PC-3 (cell line): ENCODE measurements around the gene ISCA2. TPM values are rescaled to one million over a fixed set of nuclear protein-coding genes. Genes with fewer than 3 reads are reported as not detected.
"Not testable (repeated sequence)": the region's sequence is repeated elsewhere in the genome, so short reads cannot be mapped to it uniquely, and the experiment has no call there.

Experiments used
- ATAC-seq: fragments of 200-7000 bp; cut with Tn5 transposase; 2 replicates; pipeline ENCODE4 v1.9.1; 2020; ENCODE audit warnings: mild to moderate bottlenecking, moderate library complexity
- BruUV-seq: library from RNA; stranded (reverse); fragments of 400-500 nt; replicated peaks from 2 replicates; lab custom pipeline; 2021; lab: Mats Ljungman, UMichigan
- CTCF ChIA-PET: fragments of 300-600 bp; sonication (Branson Sonifier 250); formaldehyde crosslinking; loops from one replicate; lab custom pipeline; 2022; ENCODE audit warnings: antibody characterized with exemption; lab: Charles Lee
- POLR2A ChIA-PET: fragments of 300-600 bp; sonication (Branson Sonifier 250); formaldehyde crosslinking; loops from one replicate; lab custom pipeline; 2022; ENCODE audit warnings: antibody characterized with exemption; ENCODE audit not compliant: unreplicated experiment; lab: Charles Lee
- DNase-seq: peaks from one replicate; pipeline ENCODE4 v3.0.0-alpha.2; 2015
- H2AFZ ChIP-seq: fragments of 300-600 bp; sonication (generic); 2 replicates; pipeline ENCODE4 v1.6.0; 2016; ENCODE audit warnings: antibody characterized with exemption, low read length
- H3F3A ChIP-seq: fragments of 300-600 bp; sonication (generic); one replicate; pipeline ENCODE4 v1.6.0; 2017; ENCODE audit warnings: antibody characterized with exemption, low read length, control low read depth, mild to moderate bottlenecking; ENCODE audit not compliant: unreplicated experiment
- H3K27ac ChIP-seq: fragments of 300-600 bp; sonication (generic); 2 replicates; pipeline ENCODE4 v1.5.1; 2016; ENCODE audit warnings: mild to moderate bottlenecking, low read length
- H3K27me3 ChIP-seq: fragments of 300-600 bp; sonication (generic); 2 replicates; pipeline ENCODE4 v1.6.1; 2016; ENCODE audit warnings: low read length, mixed read lengths
- H3K36me3 ChIP-seq: fragments of 300-600 bp; sonication (generic); 2 replicates; pipeline ENCODE4 v1.6.1; 2016; ENCODE audit warnings: low read depth, mixed run types, low read length, mixed read lengths
- H3K4me1 ChIP-seq: fragments of 300-600 bp; sonication (generic); 2 replicates; pipeline ENCODE4 v1.5.1; 2016; ENCODE audit warnings: low read length; ENCODE audit not compliant: insufficient read depth
- H3K4me2 ChIP-seq: fragments of 300-600 bp; sonication (generic); 2 replicates; pipeline ENCODE4 v1.6.0; 2016; ENCODE audit warnings: low read length
- H3K4me3 ChIP-seq: fragments of 300-600 bp; sonication (generic); 2 replicates; pipeline ENCODE4 v1.5.1; 2016; ENCODE audit warnings: mild to moderate bottlenecking, low read length, mixed read lengths
- H3K79me2 ChIP-seq: fragments of 300-600 bp; sonication (generic); 2 replicates; pipeline ENCODE4 v1.6.1; 2017; ENCODE audit warnings: low read length, mixed read lengths
- H3K9ac ChIP-seq: fragments of 300-600 bp; sonication (generic); 2 replicates; pipeline ENCODE4 v1.6.0; 2016; ENCODE audit warnings: mild to moderate bottlenecking, low read length
- H3K9me2 ChIP-seq: fragments of 300-600 bp; sonication (generic); replicated peaks from 2 replicates; pipeline ENCODE4 v1.6.1; 2016; ENCODE audit warnings: mixed run types, low read length, mixed read lengths
- H3K9me3 ChIP-seq: fragments of 300-600 bp; sonication (generic); 2 replicates; pipeline ENCODE4 v1.6.1; 2016; ENCODE audit warnings: low read length, mixed read lengths
- H4K20me1 ChIP-seq: fragments of 300-600 bp; sonication (generic); 2 replicates; pipeline ENCODE4 v1.6.1; 2016; ENCODE audit warnings: low read length, mixed read lengths
- EZH2 ChIP-seq: fragments of 300-600 bp; sonication (generic); IDR thresholded peaks from one replicate; pipeline ENCODE4 v1.6.1; 2017; ENCODE audit warnings: antibody characterized with exemption, mild to moderate bottlenecking, low read length; ENCODE audit not compliant: unreplicated experiment
- EZH2phosphoT487 ChIP-seq: fragments of 300-600 bp; sonication (generic); IDR thresholded peaks from 2 replicates; pipeline ENCODE4 v1.6.1; 2018; ENCODE audit warnings: mild to moderate bottlenecking, antibody characterized with exemption, low read length, borderline replicate concordance
- intact Hi-C: fragments of 100-400 bp; cut with micrococcal nuclease; formaldehyde crosslinking; loops from 2 replicates; pipeline ENCODE4 v1.9.0; 2023
- total RNA-seq: library from RNA; depleted of rRNA; stranded (reverse); fragments of >200 nt; gene quantifications from 2 replicates; pipeline ENCODE4 v1.2.3, GENCODE V29; 2014
- TF ChIP-seq, protein P1 (sequence below): fragments of 300-600 bp; sonication (generic); conservative IDR thresholded peaks from 2 replicates; pipeline ENCODE4 v1.5.1; 2017; ENCODE audit warnings: antibody characterized with exemption, low read depth, mild to moderate bottlenecking, low read length

Gene ISCA2
- total RNA-seq, 1 experiment from 2014 or later, result 30.1 TPM

DNA sequence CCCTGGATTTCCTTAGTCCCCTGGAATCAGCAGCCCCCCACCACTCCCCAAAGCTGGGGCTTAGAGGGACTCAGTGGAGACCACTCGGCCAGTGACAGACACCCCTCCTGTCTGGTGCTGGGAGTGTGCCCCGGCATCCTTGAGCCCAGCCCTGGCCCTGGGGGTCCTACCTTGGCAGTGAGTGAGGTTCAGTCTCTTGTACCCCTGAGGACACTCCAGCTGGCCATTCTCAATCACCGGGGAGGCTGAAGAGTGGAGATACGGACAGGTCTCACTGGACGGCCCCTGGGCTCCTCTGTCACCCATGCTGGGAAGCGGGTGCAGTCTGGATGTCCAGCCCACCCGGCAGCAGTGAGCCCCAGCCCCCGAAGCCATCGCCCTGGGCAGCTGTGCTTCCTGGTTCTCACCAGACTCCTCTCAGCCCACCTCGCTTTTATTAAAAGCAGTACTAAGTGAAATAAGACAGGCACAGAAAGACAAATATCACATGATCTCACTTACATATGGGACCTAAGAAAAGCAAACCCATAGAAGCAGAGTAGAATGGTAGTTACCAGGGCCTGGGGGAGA, 42.3 kb downstream of the ISCA2 start:
- intact Hi-C loops, result no loop called here
- no peaks in the 10 kb centered on the region for H3K9me2 ChIP-seq
- no peak overlapping the region for H3K4me3 ChIP-seq
- no peaks in the 10 kb centered on the region for H3K79me2 ChIP-seq
- no peaks in the 10 kb centered on the region for H3K36me3 ChIP-seq
- H3K9me3 ChIP-seq, result no peaks in the 10 kb centered on the region
- H4K20me1 ChIP-seq, result no peaks in the 10 kb centered on the region
- H3K4me1 ChIP-seq, result peaks cover 8% of the 10 kb centered on the region
- ChIA-PET POLR2A (no interaction called here), CTCF (no interaction called here)
- DNase-seq, result no peak
- H3K4me2 ChIP-seq, result no peak overlapping the region
- ATAC-seq, result no peak
- no peak overlapping the region for H3K27ac ChIP-seq
- H3K9ac ChIP-seq, result no peak overlapping the region
- TF ChIP-seq EZH2phosphoT487 (no peak), EZH2 (no peak)
- TF ChIP-seq, protein P1, sequence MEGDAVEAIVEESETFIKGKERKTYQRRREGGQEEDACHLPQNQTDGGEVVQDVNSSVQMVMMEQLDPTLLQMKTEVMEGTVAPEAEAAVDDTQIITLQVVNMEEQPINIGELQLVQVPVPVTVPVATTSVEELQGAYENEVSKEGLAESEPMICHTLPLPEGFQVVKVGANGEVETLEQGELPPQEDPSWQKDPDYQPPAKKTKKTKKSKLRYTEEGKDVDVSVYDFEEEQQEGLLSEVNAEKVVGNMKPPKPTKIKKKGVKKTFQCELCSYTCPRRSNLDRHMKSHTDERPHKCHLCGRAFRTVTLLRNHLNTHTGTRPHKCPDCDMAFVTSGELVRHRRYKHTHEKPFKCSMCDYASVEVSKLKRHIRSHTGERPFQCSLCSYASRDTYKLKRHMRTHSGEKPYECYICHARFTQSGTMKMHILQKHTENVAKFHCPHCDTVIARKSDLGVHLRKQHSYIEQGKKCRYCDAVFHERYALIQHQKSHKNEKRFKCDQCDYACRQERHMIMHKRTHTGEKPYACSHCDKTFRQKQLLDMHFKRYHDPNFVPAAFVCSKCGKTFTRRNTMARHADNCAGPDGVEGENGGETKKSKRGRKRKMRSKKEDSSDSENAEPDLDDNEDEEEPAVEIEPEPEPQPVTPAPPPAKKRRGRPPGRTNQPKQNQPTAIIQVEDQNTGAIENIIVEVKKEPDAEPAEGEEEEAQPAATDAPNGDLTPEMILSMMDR, result no peak
- H2AFZ ChIP-seq, result no peak overlapping the region
- H3K27me3 ChIP-seq, result no peaks in the 10 kb centered on the region
- BruUV-seq, result no TSS peak
- H3F3A ChIP-seq, result no peaks in the 10 kb centered on the region

DNA sequence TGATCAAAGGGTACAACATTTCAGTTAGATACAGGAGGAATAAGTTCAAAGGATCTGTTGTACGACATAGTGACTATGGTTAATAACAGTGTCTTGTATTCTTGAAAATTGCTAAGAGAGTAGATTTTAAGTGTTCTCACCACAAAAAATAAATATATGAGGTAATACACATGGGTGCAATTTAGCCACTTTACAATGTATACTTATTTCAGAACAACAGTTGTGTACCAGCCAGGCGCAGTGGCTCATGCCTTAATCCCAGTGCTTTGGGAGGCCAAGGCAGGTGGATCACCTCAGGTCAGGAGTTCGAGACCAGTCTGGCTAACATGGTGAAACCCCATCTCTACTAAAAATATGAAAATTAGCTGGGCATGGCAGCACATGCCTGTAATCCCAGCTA, 42.8 kb downstream of the ISCA2 start:
- H3K4me2 ChIP-seq, BruUV-seq, H3K36me3 ChIP-seq, H2AFZ ChIP-seq, H4K20me1 ChIP-seq, H3K79me2 ChIP-seq, H3F3A ChIP-seq, H3K27ac ChIP-seq, ATAC-seq, H3K9ac ChIP-seq, H3K4me3 ChIP-seq, intact Hi-C loops, DNase-seq, POLR2A ChIA-PET, H3K4me1 ChIP-seq, H3K9me3 ChIP-seq, CTCF ChIA-PET, H3K9me2 ChIP-seq, H3K27me3 ChIP-seq: not testable (repeated sequence)

DNA sequence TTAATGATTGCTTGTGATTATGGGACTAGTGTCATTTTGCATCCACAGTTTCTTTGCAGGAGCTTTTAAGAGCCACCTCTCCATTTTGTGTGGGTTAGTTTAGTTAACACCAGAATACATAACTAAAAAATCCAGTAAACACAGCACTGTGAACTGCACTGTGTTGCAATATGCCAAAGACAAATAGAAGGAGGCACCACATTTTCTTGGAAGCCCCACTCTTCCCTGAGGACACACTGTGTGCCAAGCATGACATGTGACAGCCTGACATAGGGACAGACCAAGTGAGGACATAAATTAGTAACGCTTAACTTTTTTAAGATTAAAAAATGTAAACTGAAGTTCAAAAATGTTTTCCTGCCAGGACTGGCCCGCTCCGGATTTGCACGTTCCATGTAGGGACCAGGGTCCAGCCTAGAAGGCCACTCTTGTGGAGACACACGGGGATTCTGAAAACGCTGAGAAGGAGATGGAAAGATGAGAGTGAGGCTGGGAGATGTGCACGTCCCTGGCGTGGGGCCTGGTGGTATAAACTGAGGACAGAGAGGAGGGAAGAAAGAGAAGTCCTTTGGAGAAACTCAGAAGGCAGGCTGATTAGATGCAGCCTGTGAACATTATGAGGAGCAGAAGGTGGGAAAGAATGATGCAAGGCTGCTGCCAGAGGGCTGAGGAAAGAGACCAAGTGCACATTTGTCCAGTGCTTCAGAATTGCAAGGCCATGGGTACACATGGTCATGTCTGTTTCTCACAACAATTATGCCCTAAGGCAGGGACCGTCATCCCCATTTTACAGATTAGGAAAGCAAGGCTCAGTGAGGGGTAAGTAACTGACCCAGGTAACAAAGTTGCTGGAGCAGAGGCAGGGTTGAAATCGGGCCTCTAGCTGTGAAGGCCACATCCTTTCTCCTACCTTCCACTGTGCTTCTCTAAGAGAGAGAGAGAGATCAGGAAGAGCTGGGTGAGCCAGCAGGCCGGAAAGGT, 45.1 kb downstream of the ISCA2 start:
- H3K9me3 ChIP-seq, result no peaks in the 10 kb centered on the region
- TF ChIP-seq EZH2 (no peak), EZH2phosphoT487 (no peak)
- TF ChIP-seq, protein P1, result no peak
- ATAC-seq, result no peak
- ChIA-PET CTCF (no interaction called here), POLR2A (no interaction called here)
- no peaks in the 10 kb centered on the region for H3K27me3 ChIP-seq
- no peaks in the 10 kb centered on the region for H3K4me1 ChIP-seq
- DNase-seq, result no peak
- BruUV-seq, result no TSS peak
- no peaks in the 10 kb centered on the region for H3K36me3 ChIP-seq
- H3F3A ChIP-seq, result no peaks in the 10 kb centered on the region
- H3K4me2 ChIP-seq, result no peak overlapping the region
- no peak overlapping the region for H3K9ac ChIP-seq
- H3K4me3 ChIP-seq, result no peak overlapping the region
- H4K20me1 ChIP-seq, result no peaks in the 10 kb centered on the region
- no peak overlapping the region for H2AFZ ChIP-seq
- H3K79me2 ChIP-seq, result no peaks in the 10 kb centered on the region
- no peak overlapping the region for H3K27ac ChIP-seq
- no peaks in the 10 kb centered on the region for H3K9me2 ChIP-seq
- intact Hi-C loops, result no loop called here
